OCI-LY3 (cell line): Measurements from ENCODE around the gene TTC9.

Experiments used
- CTCF ChIP-seq: fragments of 200-600, 300-600 bp; sonication (generic); IDR thresholded peaks from 2 replicates; pipeline ENCODE4 v1.5.1; 2014; ENCODE audit warnings: antibody characterized with exemption, low read length, low read depth
- EZH2phosphoT487 ChIP-seq: fragments of 200-600 bp; shearing (Covaris generic); IDR thresholded peaks from 2 replicates; pipeline ENCODE4 v1.6.1; 2018; ENCODE audit warnings: antibody characterized with exemption, mixed run types, low read depth

DNA sequence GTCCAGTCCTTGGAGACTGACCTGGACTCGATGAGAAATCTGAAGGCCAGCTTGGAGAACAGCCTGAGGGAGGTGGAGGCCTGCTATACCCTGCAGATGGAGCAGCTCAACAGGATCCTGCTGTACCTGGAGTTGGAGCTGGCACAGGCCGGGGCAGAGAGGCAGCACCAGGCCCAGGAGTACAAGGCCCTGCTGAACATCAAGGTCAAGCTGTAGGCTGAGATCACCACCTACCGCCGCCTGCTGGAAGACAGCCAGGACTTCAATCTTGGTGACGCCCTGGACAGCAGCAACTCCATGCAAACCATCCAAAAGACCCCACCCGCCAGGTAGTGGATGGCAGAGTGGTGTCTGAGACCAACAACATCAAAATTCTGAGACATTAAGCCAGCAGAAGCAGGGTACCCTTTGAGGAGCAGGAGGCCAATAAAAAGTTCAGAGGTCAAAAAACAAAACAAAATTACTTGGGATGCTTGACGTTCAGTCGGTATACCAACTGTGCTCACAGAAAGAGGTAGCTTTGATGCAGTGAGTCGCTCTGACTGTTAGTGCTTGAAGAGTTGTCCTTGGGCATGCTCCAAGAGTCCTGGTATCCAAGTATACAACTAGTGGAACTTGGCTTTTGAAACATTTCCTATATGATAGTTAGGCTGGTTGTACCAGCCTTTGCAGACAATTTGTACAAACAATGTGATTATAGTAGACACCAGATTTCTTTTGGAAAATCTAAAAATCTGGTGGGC lies 46.1 kb upstream of the TTC9 start:
- TF ChIP-seq CTCF (no peak), EZH2phosphoT487 (no peak)
